Measurements from ENCODE around the gene WDR86.
A peak's percentile ranks its signal among the peaks of the same experiment; 100 is the strongest.

Gene WDR86

GRCh38 chr7:151426904-151427704 lies 17.3 kb upstream of the WDR86 start:
- DNase-seq: no peak

GRCh38 chr7:151426441-151426903 lies 16.6 kb upstream of the WDR86 start:
- DNase-seq: no peak

- DNase-seq: no peak
Measured at GRCh38 chr7:151425670-151426440, 16.0 kb upstream of the WDR86 start.

GRCh38 chr7:151424799-151425198 lies 15.0 kb upstream of the WDR86 start:
- no peak for DNase-seq

- DNase-seq: no peak
Measured at GRCh38 chr7:151423936-151424335, 14.1 kb upstream of the WDR86 start.

GRCh38 chr7:151423226-151423625 lies 13.4 kb upstream of the WDR86 start:
- no peak for DNase-seq

- no peak for DNase-seq
Measured at GRCh38 chr7:151422212-151422611, 12.4 kb upstream of the WDR86 start.

GRCh38 chr7:151420144-151420543 lies 10.3 kb upstream of the WDR86 start:
- DNase-seq: no peak

- no peak for DNase-seq
Measured at GRCh38 chr7:151416941-151417315, 7.1 kb upstream of the WDR86 start.

- no peak for DNase-seq
Measured at GRCh38 chr7:151416112-151416940, 6.5 kb upstream of the WDR86 start.

- no peak for DNase-seq
Measured at GRCh38 chr7:151415375-151416105, 5.7 kb upstream of the WDR86 start.

- DNase-seq: no peak
Measured at GRCh38 chr7:151413241-151413640, 3.4 kb upstream of the WDR86 start.

GRCh38 chr7:151412318-151412717 lies 2.5 kb upstream of the WDR86 start:
- DNase-seq: no peak

- DNase-seq: no peak
Measured at GRCh38 chr7:151411551-151411950, 1.7 kb upstream of the WDR86 start.

- no peak for DNase-seq
Measured at GRCh38 chr7:151410405-151411390, 860 bp upstream of the WDR86 start.

GRCh38 chr7:151408839-151409666 lies 785 bp downstream of the WDR86 start:
- DNase-seq: peak; percentile 22

GRCh38 chr7:151408498-151408838 lies 1.4 kb downstream of the WDR86 start:
- DNase-seq: no peak

- DNase-seq: no peak
Measured at GRCh38 chr7:151406886-151407583, 2.8 kb downstream of the WDR86 start.

GRCh38 chr7:151406051-151406875 lies 3.6 kb downstream of the WDR86 start:
- no peak for DNase-seq
